Measurements from ENCODE around the gene CCNL2. TPM values are rescaled to one million over a fixed set of nuclear protein-coding genes. Genes with fewer than 3 reads are reported as not detected.

Gene CCNL2
- total and polyA plus RNA-seq, 2 donors (not counting 1 experiment from before 2014, with no cell fraction given), result 102 to 116 TPM

DNA sequence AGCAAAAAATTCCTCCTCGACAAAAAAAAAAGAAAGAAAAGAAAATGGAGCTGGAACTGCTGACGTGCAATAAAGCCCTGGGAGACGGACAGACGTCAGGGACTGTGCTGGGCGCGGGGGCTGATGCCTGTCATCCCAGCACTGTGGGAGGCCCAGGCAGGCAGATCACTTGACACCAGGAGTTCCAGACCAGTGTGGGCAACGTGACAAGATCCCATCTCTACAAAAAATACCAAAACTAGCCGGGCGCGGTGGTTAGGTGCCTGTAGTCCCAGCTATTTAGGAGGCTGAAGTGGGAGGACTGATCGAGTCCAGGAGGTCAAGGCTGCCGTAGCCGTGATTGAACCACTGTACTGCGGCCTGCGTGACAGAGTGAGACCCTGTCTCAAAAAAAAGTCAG, 25.6 kb upstream of the CCNL2 start:
- DNase-seq (ENCODE audit: low read depth in 2 of 2), result no peak
- Histone ChIP-seq H3K27me3 (ENCODE audit: control insufficient read depth, insufficient read depth, low read length) (no peaks in the 10 kb centered on the region), H3K9ac (ENCODE audit: insufficient read depth, low read length) (no peak overlapping the region), H3K36me3 (ENCODE audit: control insufficient read depth, insufficient read depth, low read length) (no peaks in the 10 kb centered on the region), H3K4me2 (ENCODE audit: extremely low read depth, insufficient read depth, low read length) (no peak overlapping the region), H3K4me1 (ENCODE audit: control insufficient read depth, extremely low read depth, insufficient read depth, low read length) (peaks cover 7% of the 10 kb centered on the region), H3K9me3 (ENCODE audit: control insufficient read depth, insufficient read depth, low read depth, low read length) (no peaks in the 10 kb centered on the region), H3K27ac (ENCODE audit: insufficient read depth, low read length) (no peak overlapping the region), H3K4me3 (replicated peaks in 1 of 4; ENCODE audit: control extremely low read depth in 1 of 4, insufficient read depth in 1 of 4, low read depth in 3 of 4, low read length in 4 of 4) (no peak overlapping the region), H3K79me2 (ENCODE audit: control insufficient read depth, insufficient read depth, low read length) (no peaks in the 10 kb centered on the region), H2AFZ (ENCODE audit: low read length) (no peak overlapping the region), H4K20me1 (ENCODE audit: control insufficient read depth, extremely low read depth, insufficient read depth, low read length) (no peaks in the 10 kb centered on the region)
- TF ChIP-seq EZH2 (IDR thresholded peaks at IDR 0.05; ENCODE audit: low read length, missing control alignments), result no peak
- TF ChIP-seq CTCF (conservative IDR thresholded peaks at IDR 0.05 in 1 of 2, IDR thresholded peaks at IDR 0.05 in 1 of 2; ENCODE audit: low read depth in 1 of 2, low read length in 2 of 2), result no peak

GRCh38 chr1:1423245-1423597, 24.1 kb upstream of the CCNL2 start:
- no peak overlapping the region for H3K4me2 ChIP-seq (ENCODE audit: extremely low read depth, insufficient read depth, low read length)
- DNase-seq (ENCODE audit: low read depth in 2 of 2), result no peak
- TF ChIP-seq EZH2 (IDR thresholded peaks at IDR 0.05; ENCODE audit: low read length, missing control alignments) (no peak), CTCF (conservative IDR thresholded peaks at IDR 0.05 in 1 of 2, IDR thresholded peaks at IDR 0.05 in 1 of 2; ENCODE audit: low read depth in 1 of 2, low read length in 2 of 2) (no peak)
- H4K20me1 ChIP-seq (ENCODE audit: control insufficient read depth, extremely low read depth, insufficient read depth, low read length), result no peaks in the 10 kb centered on the region
- H3K9me3 ChIP-seq (ENCODE audit: control insufficient read depth, insufficient read depth, low read depth, low read length), result no peaks in the 10 kb centered on the region
- H3K9ac ChIP-seq (ENCODE audit: insufficient read depth, low read length), result no peak overlapping the region
- H3K27me3 ChIP-seq (ENCODE audit: control insufficient read depth, insufficient read depth, low read length), result no peaks in the 10 kb centered on the region
- no peaks in the 10 kb centered on the region for H3K36me3 ChIP-seq (ENCODE audit: control insufficient read depth, insufficient read depth, low read length)
- H2AFZ ChIP-seq (ENCODE audit: low read length), result no peak overlapping the region
- peaks cover 4% of the 10 kb centered on the region for H3K4me1 ChIP-seq (ENCODE audit: control insufficient read depth, extremely low read depth, insufficient read depth, low read length)
- no peaks in the 10 kb centered on the region for H3K79me2 ChIP-seq (ENCODE audit: control insufficient read depth, insufficient read depth, low read length)
- no peak overlapping the region for H3K4me3 ChIP-seq (replicated peaks in 1 of 4; ENCODE audit: control extremely low read depth in 1 of 4, insufficient read depth in 1 of 4, low read depth in 3 of 4, low read length in 4 of 4)
- no peak overlapping the region for H3K27ac ChIP-seq (ENCODE audit: insufficient read depth, low read length)

DNA sequence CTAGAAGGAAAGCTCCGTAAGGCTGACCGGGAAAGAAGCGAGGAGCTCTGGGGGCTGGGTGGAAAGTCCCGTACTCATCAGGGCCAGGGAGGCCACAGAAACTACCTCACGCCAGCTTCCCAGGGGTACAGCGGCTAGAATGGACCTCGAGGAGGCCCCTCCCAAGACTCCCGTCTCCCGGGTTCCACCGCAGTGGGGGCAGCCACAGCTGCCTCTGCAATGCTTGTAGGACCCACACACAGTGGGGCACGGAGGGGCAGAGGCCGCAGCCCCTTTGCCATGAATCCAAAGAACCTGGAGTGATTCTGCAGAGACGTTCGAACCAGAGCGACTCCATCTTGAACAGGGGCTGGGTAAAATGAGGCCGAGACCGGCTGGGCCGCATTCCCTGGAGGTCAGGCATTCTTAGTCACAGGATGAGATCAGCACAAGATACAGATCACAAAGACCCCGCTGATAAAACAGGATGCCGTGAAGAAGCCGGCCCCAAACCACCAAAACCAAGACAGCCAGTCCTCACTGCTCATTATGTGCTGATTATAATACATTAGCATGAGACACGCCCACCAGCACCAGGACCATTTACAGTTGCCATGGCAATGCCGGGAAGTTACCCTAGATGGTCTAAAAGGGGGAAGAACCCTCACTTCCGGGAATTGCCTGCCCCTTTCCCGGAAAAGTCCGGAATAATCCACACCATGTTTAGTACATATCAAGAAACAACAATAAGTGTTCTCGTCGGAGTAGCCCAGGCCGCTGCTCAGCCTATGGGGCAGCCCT, 23.5 kb upstream of the CCNL2 start:
- H3K9ac ChIP-seq (ENCODE audit: insufficient read depth, low read length), result no peak overlapping the region
- H3K4me2 ChIP-seq (ENCODE audit: extremely low read depth, insufficient read depth, low read length), result no peak overlapping the region
- H4K20me1 ChIP-seq (ENCODE audit: control insufficient read depth, extremely low read depth, insufficient read depth, low read length), result no peaks in the 10 kb centered on the region
- no peak overlapping the region for H3K4me3 ChIP-seq (replicated peaks in 1 of 4; ENCODE audit: control extremely low read depth in 1 of 4, insufficient read depth in 1 of 4, low read depth in 3 of 4, low read length in 4 of 4)
- H3K79me2 ChIP-seq (ENCODE audit: control insufficient read depth, insufficient read depth, low read length), result no peaks in the 10 kb centered on the region
- no peaks in the 10 kb centered on the region for H3K36me3 ChIP-seq (ENCODE audit: control insufficient read depth, insufficient read depth, low read length)
- H3K27me3 ChIP-seq (ENCODE audit: control insufficient read depth, insufficient read depth, low read length), result no peaks in the 10 kb centered on the region
- no peak overlapping the region for H2AFZ ChIP-seq (ENCODE audit: low read length)
- H3K4me1 ChIP-seq (ENCODE audit: control insufficient read depth, extremely low read depth, insufficient read depth, low read length), result peaks cover 4% of the 10 kb centered on the region
- no peak overlapping the region for H3K27ac ChIP-seq (ENCODE audit: insufficient read depth, low read length)
- peak in 1 of 2 donors; percentile 70 for DNase-seq (ENCODE audit: low read depth in 2 of 2)
- H3K9me3 ChIP-seq (ENCODE audit: control insufficient read depth, insufficient read depth, low read depth, low read length), result no peaks in the 10 kb centered on the region
- no peak for TF ChIP-seq CTCF (conservative IDR thresholded peaks at IDR 0.05 in 1 of 2, IDR thresholded peaks at IDR 0.05 in 1 of 2; ENCODE audit: low read depth in 1 of 2, low read length in 2 of 2)
- no peak for TF ChIP-seq EZH2 (IDR thresholded peaks at IDR 0.05; ENCODE audit: low read length, missing control alignments)

Measured in fibroblast of lung (primary cell).